Measurements from ENCODE around the gene LNPK. TPM values are rescaled to one million over a fixed set of nuclear protein-coding genes. Genes with fewer than 3 reads are reported as not detected.

LNPK gene, protein sequence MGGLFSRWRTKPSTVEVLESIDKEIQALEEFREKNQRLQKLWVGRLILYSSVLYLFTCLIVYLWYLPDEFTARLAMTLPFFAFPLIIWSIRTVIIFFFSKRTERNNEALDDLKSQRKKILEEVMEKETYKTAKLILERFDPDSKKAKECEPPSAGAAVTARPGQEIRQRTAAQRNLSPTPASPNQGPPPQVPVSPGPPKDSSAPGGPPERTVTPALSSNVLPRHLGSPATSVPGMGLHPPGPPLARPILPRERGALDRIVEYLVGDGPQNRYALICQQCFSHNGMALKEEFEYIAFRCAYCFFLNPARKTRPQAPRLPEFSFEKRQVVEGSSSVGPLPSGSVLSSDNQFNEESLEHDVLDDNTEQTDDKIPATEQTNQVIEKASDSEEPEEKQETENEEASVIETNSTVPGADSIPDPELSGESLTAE
- total RNA-seq, result 32.7 TPM

DNA sequence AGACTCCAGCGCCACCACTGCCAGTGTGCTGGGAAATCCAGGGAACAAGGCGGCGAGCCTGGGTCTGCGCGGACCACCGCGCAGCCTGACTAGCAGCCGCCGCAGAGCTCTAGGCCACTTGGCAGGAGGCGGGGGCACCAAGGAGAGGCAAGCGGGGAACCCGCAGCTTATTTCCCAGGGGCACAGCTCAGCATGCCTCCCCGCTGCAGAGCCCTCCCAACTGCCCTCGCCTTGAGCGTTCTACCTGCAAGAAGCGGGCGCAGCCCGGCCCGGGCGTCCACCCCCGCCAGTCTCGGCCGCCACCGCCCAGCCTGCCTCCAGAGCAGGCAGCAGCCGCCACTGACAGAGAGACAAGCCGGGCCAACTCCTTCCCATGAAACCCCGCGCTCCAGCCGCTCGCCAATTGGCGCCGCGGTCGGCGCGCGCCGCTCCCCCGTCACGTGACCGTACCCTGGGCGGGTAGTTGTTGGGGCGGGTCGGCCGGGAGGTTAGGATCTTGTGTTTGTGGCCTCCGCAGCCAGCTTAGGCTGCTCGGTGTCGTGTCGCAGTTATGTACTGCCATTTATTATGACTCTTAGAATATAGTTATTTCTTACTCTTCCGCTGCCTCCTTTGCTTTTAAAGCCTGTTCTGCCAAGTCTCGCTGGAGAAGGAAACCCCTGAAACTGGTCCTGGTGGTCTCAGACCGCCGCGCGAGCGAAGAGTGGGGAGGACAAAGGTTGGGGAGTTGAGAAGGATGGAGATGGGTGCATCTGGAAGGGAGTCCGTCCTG, at the start of gene LNPK:
TSS of gene LNPK (minus strand) at position 352 of the 772 bp plus-strand sequence. CDS start 6,683 bp downstream, outside the sequence.
- peaks cover 38% of the 10 kb centered on the region for H3K4me1 ChIP-seq
- H3K36me3 ChIP-seq, result no peaks in the 10 kb centered on the region
- DNase-seq (ENCODE audit: extremely low spot score in 2 of 2), result peak in 1 of 2 donors; percentile 97
- H3K27me3 ChIP-seq, result no peaks in the 10 kb centered on the region
- H3K4me3 ChIP-seq, result peak within 1 kb of the TSS; percentile 69 to 82
- TF ChIP-seq, protein P1, sequence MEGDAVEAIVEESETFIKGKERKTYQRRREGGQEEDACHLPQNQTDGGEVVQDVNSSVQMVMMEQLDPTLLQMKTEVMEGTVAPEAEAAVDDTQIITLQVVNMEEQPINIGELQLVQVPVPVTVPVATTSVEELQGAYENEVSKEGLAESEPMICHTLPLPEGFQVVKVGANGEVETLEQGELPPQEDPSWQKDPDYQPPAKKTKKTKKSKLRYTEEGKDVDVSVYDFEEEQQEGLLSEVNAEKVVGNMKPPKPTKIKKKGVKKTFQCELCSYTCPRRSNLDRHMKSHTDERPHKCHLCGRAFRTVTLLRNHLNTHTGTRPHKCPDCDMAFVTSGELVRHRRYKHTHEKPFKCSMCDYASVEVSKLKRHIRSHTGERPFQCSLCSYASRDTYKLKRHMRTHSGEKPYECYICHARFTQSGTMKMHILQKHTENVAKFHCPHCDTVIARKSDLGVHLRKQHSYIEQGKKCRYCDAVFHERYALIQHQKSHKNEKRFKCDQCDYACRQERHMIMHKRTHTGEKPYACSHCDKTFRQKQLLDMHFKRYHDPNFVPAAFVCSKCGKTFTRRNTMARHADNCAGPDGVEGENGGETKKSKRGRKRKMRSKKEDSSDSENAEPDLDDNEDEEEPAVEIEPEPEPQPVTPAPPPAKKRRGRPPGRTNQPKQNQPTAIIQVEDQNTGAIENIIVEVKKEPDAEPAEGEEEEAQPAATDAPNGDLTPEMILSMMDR (IDR thresholded peaks at IDR 0.05), result no peak
- TF ChIP-seq POLR2A (IDR thresholded peaks at IDR 0.05), result peak in 1 of 2 donors; percentile 50
- peak; percentile 94 to 96 for TF ChIP-seq POLR2AphosphoS5 (IDR thresholded peaks at IDR 0.05; ENCODE audit: insufficient read depth in 1 of 2, low read depth in 1 of 2)
- intact Hi-C loops (cut with DNase I), result loop anchor here (5.0 kb wide), 1 partner anchor 75 kb away; no protein-coding TSS in a partner anchor
- H3K9me3 ChIP-seq, result no peaks in the 10 kb centered on the region
- peak within 1 kb of the TSS; percentile 82 for H3K27ac ChIP-seq

DNA sequence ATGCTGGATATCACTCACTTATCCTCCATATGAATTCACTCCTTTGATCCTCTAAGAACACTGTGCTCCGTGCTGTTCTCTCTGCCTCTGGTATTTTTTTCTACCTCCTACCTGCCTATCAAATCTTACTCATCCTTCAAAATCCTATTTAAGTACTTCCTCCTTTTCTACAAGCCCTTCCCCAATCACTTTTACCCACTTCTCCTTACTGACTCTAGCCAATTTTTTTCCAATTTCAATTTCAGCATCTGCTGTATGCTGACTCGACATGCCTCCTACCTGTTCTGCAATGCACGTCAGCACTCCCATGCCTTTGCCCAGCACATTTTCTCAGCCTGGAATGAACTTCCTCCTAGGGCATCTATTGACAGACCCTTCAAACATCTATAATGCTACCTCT, 37.3 kb upstream of the LNPK start:
- Histone ChIP-seq H3K4me1 (no peaks in the 10 kb centered on the region), H3K9me3 (no peaks in the 10 kb centered on the region), H3K36me3 (no peaks in the 10 kb centered on the region), H3K27me3 (no peaks in the 10 kb centered on the region), H3K27ac (no peak overlapping the region), H3K4me3 (no peak overlapping the region)
- TF ChIP-seq POLR2AphosphoS5 (IDR thresholded peaks at IDR 0.05; ENCODE audit: insufficient read depth in 1 of 2, low read depth in 1 of 2) (no peak), POLR2A (IDR thresholded peaks at IDR 0.05) (no peak)
- TF ChIP-seq, protein P1 (IDR thresholded peaks at IDR 0.05), result no peak
- intact Hi-C loops (cut with DNase I), result no loop called here
- DNase-seq (ENCODE audit: extremely low spot score in 2 of 2), result no peak

DNA sequence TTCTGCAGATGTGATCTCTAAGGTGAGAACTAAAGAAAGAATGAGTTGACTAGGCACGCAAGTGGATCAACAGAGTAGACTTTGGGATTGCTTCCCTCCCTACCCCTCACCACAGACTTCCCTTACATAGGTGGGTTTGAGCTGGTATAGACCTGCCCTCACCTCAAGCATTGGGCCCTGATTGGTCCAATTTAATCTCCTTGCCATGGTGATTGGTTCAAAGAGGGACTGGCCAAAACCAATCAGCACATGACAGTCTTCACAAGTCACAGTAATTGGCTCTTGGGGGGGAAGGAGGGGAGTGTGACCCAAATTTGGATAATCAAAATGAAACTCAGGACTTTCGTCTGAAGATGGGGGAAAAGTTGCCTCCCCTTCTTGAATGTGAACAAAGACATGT, 36.6 kb upstream of the LNPK start:
- no peaks in the 10 kb centered on the region for H3K36me3 ChIP-seq
- intact Hi-C loops (cut with DNase I), result no loop called here

DNA sequence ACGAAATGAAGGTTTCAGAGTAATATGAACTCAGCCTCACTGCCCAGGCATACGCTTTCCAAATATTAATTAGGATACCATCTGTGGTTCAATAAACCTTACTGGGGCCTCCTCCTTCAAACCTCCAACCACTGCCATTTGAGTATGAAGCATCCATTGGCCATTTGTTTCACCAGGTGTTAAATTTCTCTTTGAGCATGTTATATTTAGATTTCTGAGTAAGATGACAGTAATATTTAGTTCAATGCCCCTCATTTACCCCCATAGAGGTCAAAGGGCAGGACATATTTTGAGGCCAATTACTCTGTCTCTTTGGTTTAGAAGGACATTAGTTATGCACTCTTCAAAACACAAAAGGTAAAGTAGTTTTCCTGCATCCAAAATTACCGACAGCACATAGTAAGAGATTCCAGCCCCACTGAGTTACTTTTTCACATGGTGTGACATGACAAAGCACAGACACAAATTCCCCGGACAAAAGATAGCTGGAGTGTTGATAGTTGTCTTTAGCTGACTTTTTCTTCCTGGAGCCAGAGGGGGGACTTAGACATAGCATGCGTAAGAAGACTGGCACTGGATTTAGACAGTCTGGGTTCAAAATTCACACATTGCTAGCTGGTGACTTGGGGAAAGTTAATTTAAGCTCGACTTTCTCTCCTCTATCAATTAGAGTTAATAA, 33.1 kb upstream of the LNPK start:
- Histone ChIP-seq H3K4me3 (no peak overlapping the region), H3K36me3 (no peaks in the 10 kb centered on the region), H3K27me3 (no peaks in the 10 kb centered on the region), H3K27ac (no peak overlapping the region), H3K4me1 (no peaks in the 10 kb centered on the region), H3K9me3 (no peaks in the 10 kb centered on the region)
- DNase-seq (ENCODE audit: extremely low spot score in 2 of 2), result no peak
- intact Hi-C loops (cut with DNase I), result no loop called here
- TF ChIP-seq, protein P1 (IDR thresholded peaks at IDR 0.05), result no peak
- TF ChIP-seq POLR2A (IDR thresholded peaks at IDR 0.05) (no peak), POLR2AphosphoS5 (IDR thresholded peaks at IDR 0.05; ENCODE audit: insufficient read depth in 1 of 2, low read depth in 1 of 2) (no peak)

More for the DNA sequence above, 36.6 kb upstream of the LNPK start:
- TF ChIP-seq POLR2A (IDR thresholded peaks at IDR 0.05) (no peak), POLR2AphosphoS5 (IDR thresholded peaks at IDR 0.05; ENCODE audit: insufficient read depth in 1 of 2, low read depth in 1 of 2) (no peak)
- TF ChIP-seq, protein P1 (IDR thresholded peaks at IDR 0.05), result no peak
- no peaks in the 10 kb centered on the region for H3K9me3 ChIP-seq
- H3K27me3 ChIP-seq, result no peaks in the 10 kb centered on the region
- H3K27ac ChIP-seq, result no peak overlapping the region
- H3K4me3 ChIP-seq, result no peak overlapping the region
- no peaks in the 10 kb centered on the region for H3K4me1 ChIP-seq
- no peak for DNase-seq (ENCODE audit: extremely low spot score in 2 of 2)

All from vagina (tissue), 2 donors.